Endothelial cell of umbilical vein (primary cell): Measurements from ENCODE around the gene DOCK7. TPM values are rescaled to one million over a fixed set of nuclear protein-coding genes. Genes with fewer than 3 reads are reported as not detected.

Experiments
- BruUV-seq: library from RNA; stranded (reverse); fragments of 400-500 nt; replicated peaks from 2 replicates; lab custom pipeline; 2021; lab: Mats Ljungman, UMichigan
- CTCF ChIA-PET: fragments of 300-600, 350-600 bp; sonication (Branson Sonifier 250); formaldehyde crosslinking; loops from one replicate; lab custom pipeline; 2021; ENCODE audit warnings: antibody characterized with exemption, inconsistent platforms; lab: Charles Lee
- POLR2A ChIA-PET: fragments of 300-600, 350-600 bp; sonication (Branson Sonifier 250); formaldehyde crosslinking; loops from one replicate; lab custom pipeline; 2021; ENCODE audit warnings: antibody characterized with exemption, inconsistent platforms; lab: Charles Lee
- DNase-seq: peaks from one replicate; pipeline ENCODE4 v3.0.0-alpha.2; 2011; ENCODE audit warnings: low read depth, low spot score
- FAIRE-seq: peaks from 2 replicates; lab custom pipeline; 2011; peaks lifted over from hg19 to GRCh38; lab: Jason Lieb, UNC
- H2AFZ ChIP-seq: 2 replicates; pipeline ENCODE4 v1.6.0; 2012; ENCODE audit warnings: low read depth, low read length, control low read depth, inconsistent platforms
- H3K27ac ChIP-seq: 2 replicates; pipeline ENCODE4 v1.5.1; 2011; ENCODE audit warnings: low read depth, mild to moderate bottlenecking, control low read depth, low read length, moderate library complexity; ENCODE audit not compliant: insufficient read depth
- H3K27me3 ChIP-seq, 2 experiments: 2 replicates each; pipeline versions ENCODE4 v1.6.0 to v1.6.1; 2011; ENCODE audit warnings: low read length in 2 of 2, mixed read lengths in 1 of 2; ENCODE audit not compliant: control insufficient read depth in 2 of 2, insufficient read depth in 2 of 2
- H3K36me3 ChIP-seq, 2 experiments: 2 replicates in 1 of 2; 3 replicates in 1 of 2; pipeline ENCODE4 v1.5.1; 2011; ENCODE audit warnings: low read length in 2 of 2, mild to moderate bottlenecking in 1 of 2, moderate library complexity in 1 of 2; ENCODE audit not compliant: control insufficient read depth in 2 of 2, insufficient read depth in 2 of 2; ENCODE audit errors: extremely low read depth in 1 of 2
- H3K4me1 ChIP-seq: 3 replicates; pipeline ENCODE4 v1.5.1; 2011; ENCODE audit warnings: mild to moderate bottlenecking, low read length; ENCODE audit not compliant: control insufficient read depth, insufficient read depth; ENCODE audit errors: extremely low read depth
- H3K4me2 ChIP-seq: 2 replicates; pipeline ENCODE4 v1.6.1; 2011; ENCODE audit warnings: low read length, control low read depth, mixed read lengths; ENCODE audit not compliant: insufficient read depth
- H3K4me3 ChIP-seq, 3 experiments: fragments of 200-600 bp in 1 of 3; sonication (generic), shearing (Covaris generic) in 1 of 3; replicated peaks in 1 of 3; 2 replicates each; pipeline ENCODE4 v1.5.1; 2011 to 2016; ENCODE audit warnings: control low read depth in 3 of 3, low read length in 3 of 3, mild to moderate bottlenecking in 2 of 3, inconsistent platforms in 1 of 3, low read depth in 1 of 3, moderate library complexity in 1 of 3; ENCODE audit not compliant: insufficient read depth in 1 of 3
- H3K79me2 ChIP-seq: 2 replicates; pipeline ENCODE4 v1.6.0; 2012; ENCODE audit warnings: low read length, inconsistent platforms; ENCODE audit not compliant: control insufficient read depth, insufficient read depth
- H3K9ac ChIP-seq: replicated peaks from 2 replicates; pipeline ENCODE3; 2011; ENCODE audit warnings: low read length, control low read depth; ENCODE audit not compliant: insufficient read depth; ENCODE audit errors: extremely low read depth
- H3K9me1 ChIP-seq: replicated peaks from 3 replicates; pipeline ENCODE4 v1.6.0; 2011; ENCODE audit warnings: mild to moderate bottlenecking, low read length; ENCODE audit not compliant: control insufficient read depth, insufficient read depth; ENCODE audit errors: extremely low read depth
- H3K9me3 ChIP-seq: replicated peaks from 2 replicates; pipeline ENCODE4 v1.5.1; 2012; ENCODE audit warnings: low read length, inconsistent platforms; ENCODE audit not compliant: control insufficient read depth, insufficient read depth
- H4K20me1 ChIP-seq: replicated peaks from 2 replicates; pipeline ENCODE3; 2011; ENCODE audit warnings: mild to moderate bottlenecking, low read length; ENCODE audit not compliant: control insufficient read depth, insufficient read depth; ENCODE audit errors: extremely low read depth
- CTCF ChIP-seq, 2 donors: IDR thresholded peaks; 1 replicate in 1 of 2; 2 replicates in 1 of 2; pipeline ENCODE4 v1.5.1; 2011; ENCODE audit warnings: low read length in 2 of 2, mild to moderate bottlenecking in 2 of 2, moderate library complexity in 2 of 2, control low read depth in 1 of 2, inconsistent platforms in 1 of 2, low read depth in 1 of 2; ENCODE audit not compliant: insufficient read depth in 1 of 2; ENCODE audit errors: extremely low read depth in 1 of 2
- FOS ChIP-seq: IDR thresholded peaks from 2 replicates; pipeline ENCODE4 v1.6.1; 2011; ENCODE audit warnings: mild to moderate bottlenecking, low read length, moderate library complexity, borderline replicate concordance; ENCODE audit not compliant: insufficient read depth
- GATA2 ChIP-seq: IDR thresholded peaks from 2 replicates; pipeline ENCODE4 v1.7.0; 2011; ENCODE audit warnings: low read depth, mild to moderate bottlenecking, moderate library complexity, mixed read lengths, low read length; ENCODE audit not compliant: insufficient read length, insufficient read depth
- JUN ChIP-seq: IDR thresholded peaks from 2 replicates; pipeline ENCODE4 v1.6.1; 2011; ENCODE audit warnings: borderline replicate concordance, low read depth; ENCODE audit not compliant: insufficient read length, insufficient read depth
- MYC ChIP-seq: IDR thresholded peaks from one replicate; pipeline ENCODE4 v1.6.1; 2011; ENCODE audit warnings: mild to moderate bottlenecking, low read depth, low read length
- POLR2AphosphoS5 ChIP-seq: IDR thresholded peaks from 2 replicates; pipeline ENCODE4 v1.6.1; 2012; ENCODE audit warnings: low read depth, mild to moderate bottlenecking, control low read depth, low read length, moderate library complexity; ENCODE audit not compliant: insufficient read depth
- dilution Hi-C: fragments of 300-500 bp; cut with MboI; formaldehyde crosslinking; loops from one replicate; pipeline ENCODE4 v1.15.0; 2019; ENCODE audit warnings: low sequenced_read_pairs; ENCODE audit not compliant: extremely low pct_ligation_motif_present
- intact Hi-C: fragments of 100-400 bp; cut with micrococcal nuclease; formaldehyde crosslinking; loops from one replicate; pipeline ENCODE4 v1.10.0; 2022
- polyA plus RNA-seq, 4 experiments: library from polyadenylated mRNA; depleted of rRNA in 3 of 4; stranded (reverse) in 3 of 4; unstranded in 1 of 4; fragments of >200 nt; gene quantifications; 2 replicates each; pipeline versions ENCODE4 v1.2.1 to v1.2.3, GENCODE V29; 2011 to 2012; ENCODE audit warnings: missing spikeins in 1 of 4
- total RNA-seq: library from RNA; stranded (reverse); gene quantifications from 2 replicates; pipeline ENCODE4 v1.2.3, GENCODE V29; 2021
- TF ChIP-seq, protein P1 (sequence below): IDR thresholded peaks from 2 replicates; pipeline ENCODE4 v1.6.1; 2011; ENCODE audit not compliant: insufficient read depth, insufficient read length

DOCK7 gene
- total and polyA plus RNA-seq, 2 donors (not counting 3 experiments of a cell fraction or from before 2014, with no cell fraction given): 9.4 to 31.9 TPM

- H3K27me3 ChIP-seq: no peaks in the 10 kb centered on the region
- no TSS peak for BruUV-seq
- ChIA-PET CTCF (no interaction called here), POLR2A (no interaction called here)
- H3K9me3 ChIP-seq: no peaks in the 10 kb centered on the region
- no peak overlapping the region for H3K4me3 ChIP-seq
- intact Hi-C loops: no loop called here
- H3K4me1 ChIP-seq: no peaks in the 10 kb centered on the region
- peaks cover 4% of the 10 kb centered on the region for H4K20me1 ChIP-seq
- no peak overlapping the region for H2AFZ ChIP-seq
- dilution Hi-C loops: no loop called here
- DNase-seq: no peak
- H3K36me3 ChIP-seq: no peaks in the 10 kb centered on the region
- no peak overlapping the region for H3K9ac ChIP-seq
- no peak overlapping the region for H3K27ac ChIP-seq
- H3K79me2 ChIP-seq: peaks cover 65% of the 10 kb centered on the region
- TF ChIP-seq JUN (no peak), CTCF (IDR thresholded peaks at IDR 0.05; ENCODE audit: extremely low read depth in 1 of 2, insufficient read depth in 1 of 2, low read depth in 1 of 2, low read length in 2 of 2) (no peak), MYC (no peak), POLR2AphosphoS5 (no peak), GATA2 (no peak), FOS (no peak)
- TF ChIP-seq, protein P1, sequence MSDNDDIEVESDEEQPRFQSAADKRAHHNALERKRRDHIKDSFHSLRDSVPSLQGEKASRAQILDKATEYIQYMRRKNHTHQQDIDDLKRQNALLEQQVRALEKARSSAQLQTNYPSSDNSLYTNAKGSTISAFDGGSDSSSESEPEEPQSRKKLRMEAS: no peak
- no peaks in the 10 kb centered on the region for H3K9me1 ChIP-seq
- H3K4me2 ChIP-seq: no peak overlapping the region
- no peak for FAIRE-seq
Observed at GRCh38 chr1:62673629-62674028, 14.6 kb downstream of the DOCK7 start.
